Stimulated activated CD4-positive, alpha-beta T cell treated with anti-CD3 and anti-CD28 coated beads, Interleukin-4, amount 100 ng/mL, for 1 hour (primary cell): ENCODE measurements around the gene TOR1B.

ENCODE experiments used
- DNase-seq: peaks from one replicate; pipeline ENCODE4 v3.0.0-alpha.2; 2020

Gene TOR1B

DNA sequence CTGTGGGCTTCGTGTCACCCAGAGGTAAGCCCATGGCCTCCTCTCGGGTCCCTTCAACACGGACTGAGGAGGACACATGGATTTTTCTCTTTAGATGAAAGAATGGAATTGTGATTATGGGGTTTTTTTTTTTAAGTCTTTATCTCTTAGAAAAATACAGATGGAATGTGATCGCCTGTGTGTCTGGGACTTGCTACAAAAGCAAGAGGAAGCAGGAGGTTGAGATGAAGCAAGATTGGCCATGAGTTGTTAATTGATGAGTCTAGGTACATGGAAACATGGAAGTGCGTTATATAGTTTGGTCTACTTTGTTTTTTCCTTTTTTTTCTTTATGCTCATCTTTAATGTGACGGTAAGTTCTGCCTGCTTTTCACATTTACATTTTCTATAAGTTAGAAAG, 46.9 kb downstream of the TOR1B start:
- no peak for DNase-seq

DNA sequence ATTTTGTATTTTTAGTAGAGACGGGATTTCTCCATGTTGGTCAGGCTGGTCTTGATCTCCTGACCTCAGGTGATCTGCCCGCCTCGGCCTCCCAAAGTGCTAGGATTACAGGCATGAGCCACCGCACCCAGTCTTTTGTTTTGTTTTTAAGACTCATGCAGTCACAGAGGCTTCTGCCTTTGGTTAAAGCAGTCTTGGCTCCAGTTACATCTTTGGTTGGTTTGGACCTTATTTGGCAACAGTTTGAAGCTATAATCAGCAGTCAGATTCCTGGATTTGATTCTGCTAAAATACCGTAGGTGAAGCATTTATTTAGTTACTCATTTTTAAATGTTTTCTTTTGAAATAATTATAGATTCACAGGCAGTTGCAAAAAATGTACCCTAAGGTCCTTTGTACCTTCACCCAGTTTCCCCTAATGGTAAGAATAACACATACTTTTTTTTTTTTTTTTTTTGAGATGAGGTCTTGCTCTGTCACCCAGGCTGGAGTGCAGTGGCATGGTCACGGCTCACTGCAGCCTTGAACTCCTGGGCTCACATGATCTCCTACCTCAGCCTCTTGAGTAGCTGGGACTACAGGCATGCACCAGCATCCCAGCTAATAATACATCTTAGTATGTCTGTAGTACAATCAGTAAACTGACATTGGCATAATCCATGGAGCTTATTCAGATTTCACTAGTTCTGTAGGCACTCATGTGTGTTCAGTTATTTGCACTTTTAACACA, 48.0 kb downstream of the TOR1B start:
- DNase-seq = no peak

DNA sequence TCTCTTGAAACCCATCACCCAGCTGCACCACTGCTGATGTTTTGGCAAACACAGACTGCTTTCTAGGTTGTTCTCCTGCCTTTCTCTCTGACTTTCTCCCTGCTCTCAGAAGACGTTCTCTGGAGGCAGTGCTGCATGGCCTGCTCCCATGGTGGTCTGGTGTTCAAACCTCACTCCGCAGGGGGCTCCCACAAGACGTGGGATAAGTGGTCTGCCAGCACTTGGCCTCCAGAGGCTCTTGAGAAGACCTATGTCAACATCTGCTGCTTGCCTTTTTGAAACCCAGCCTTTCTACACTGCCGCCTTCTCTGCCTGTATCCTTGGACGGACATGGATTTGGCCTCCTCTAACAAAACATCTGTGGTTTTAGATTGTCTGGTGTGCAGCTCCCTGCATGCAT, 48.8 kb downstream of the TOR1B start:
- DNase-seq = no peak

DNA sequence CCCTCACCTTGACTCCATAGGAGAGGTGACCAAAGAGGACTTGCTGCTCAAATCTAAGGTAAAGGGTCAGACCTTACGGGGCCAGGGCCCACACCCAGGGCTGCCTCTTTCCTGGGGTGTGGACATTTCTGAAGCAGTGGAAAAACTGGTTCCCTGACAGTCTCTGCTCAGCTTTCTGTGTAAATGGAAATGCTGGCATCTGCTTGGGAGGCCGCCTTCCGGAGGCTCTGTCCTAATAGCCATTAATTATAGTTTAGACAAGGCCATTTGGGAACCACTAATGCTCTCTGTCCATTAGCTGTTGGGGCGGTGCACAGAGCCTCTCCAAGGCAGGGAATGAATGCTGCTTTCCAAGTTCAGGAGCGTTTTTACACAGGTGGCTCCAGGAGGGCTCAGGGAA, 49.6 kb downstream of the TOR1B start:
- no peak for DNase-seq

DNA sequence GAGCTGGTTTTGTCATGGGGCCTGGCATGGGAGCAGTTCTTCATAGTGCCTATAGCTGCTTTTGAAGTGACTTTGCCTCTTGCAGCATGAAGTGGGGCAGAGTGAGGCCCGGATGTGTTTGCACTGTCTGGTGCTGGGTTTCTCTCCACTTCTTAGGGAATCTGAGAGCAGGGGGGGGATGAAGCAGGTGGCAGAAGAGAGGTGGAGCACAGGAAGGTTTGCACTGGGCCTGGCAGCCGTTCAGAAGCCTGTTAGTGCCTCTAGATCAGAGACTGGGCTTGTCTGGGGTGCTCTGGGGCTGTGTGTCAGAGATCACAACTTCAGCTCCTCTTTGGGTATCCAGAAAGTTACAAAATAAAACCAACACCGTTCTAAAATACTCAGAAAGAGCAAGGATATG, 50.6 kb downstream of the TOR1B start:
- DNase-seq = no peak

DNA sequence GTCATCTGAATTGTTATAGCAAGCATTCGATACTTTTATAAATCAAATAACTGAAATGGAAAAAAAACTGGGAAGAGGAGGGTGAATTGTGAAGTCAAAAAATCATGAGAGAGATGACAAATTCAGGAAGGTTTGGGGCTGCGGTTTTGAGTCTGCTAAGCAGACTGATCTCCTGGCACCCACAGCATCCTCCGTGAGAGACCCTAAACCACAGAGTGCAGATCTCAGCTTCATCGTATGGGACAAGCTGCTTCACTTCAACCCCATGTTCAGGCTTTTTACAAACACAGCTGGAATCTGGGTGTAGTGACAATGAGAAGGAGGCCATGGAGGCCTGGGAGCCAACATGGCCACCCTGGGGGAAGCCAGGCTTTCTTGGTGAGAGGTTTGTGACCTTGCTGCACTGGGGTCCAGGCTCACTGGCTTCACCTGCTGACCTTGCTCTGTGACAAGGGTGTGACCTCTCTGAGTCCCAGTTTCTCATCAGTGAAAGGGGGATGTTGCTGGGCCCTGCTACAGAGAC, 51.7 kb downstream of the TOR1B start:
- DNase-seq = no peak

DNA sequence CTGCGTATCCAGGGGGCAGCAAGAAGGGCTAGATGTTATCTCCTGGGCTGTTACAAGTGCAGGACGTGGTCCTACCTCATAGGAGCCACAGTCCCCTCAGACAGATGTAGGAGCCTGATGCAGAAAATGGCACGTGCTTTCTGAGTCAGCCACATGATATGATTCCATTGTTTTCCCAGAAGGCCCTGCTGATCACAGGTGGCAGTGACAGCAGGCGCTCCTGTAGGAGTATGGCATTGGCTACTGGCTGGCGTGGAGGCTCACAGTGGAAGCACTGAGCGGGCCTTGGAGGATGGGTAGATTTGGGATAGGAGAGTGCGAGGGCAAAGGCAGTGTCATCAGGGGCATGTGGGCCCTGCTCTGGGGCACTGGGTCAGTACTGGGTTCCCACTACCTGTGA, 54.2 kb downstream of the TOR1B start:
- DNase-seq = no peak

DNA sequence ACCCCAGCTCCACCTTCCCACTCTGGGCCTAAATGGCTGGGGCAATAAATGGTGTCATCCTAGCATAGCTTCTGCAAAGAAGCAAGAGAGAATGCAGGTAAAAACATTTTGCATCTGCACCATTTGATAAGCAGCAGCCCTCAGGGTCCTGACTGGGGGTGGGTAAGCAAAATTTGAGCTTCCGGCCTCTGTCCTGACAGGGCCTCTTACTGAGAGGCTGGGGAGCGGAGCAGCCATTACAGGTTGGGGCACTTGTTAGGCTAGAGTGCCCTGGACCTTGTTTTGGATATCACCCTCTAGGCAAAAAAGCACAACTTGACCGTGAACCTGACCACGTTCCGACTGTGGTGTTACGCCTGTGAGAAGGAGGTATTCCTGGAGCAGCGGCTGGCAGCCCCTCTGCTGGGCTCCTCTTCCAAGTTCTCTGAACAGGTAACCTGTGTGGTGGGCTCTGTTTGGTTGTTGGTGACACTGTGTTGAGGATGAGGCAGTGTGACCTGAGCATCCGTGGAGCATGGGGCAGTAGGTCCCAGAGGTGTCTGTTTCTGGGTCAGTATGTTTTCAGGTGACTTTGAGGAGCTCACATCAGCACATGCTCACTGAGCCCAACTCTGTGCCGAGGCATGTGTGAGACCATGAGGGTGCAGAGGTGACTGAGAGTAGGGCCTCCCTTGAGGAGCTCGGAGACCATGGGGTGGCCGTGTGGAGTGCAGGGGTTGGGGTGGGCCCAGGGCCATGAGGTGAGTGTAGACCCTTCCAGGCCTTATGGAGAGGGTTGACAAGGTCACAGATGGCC, 55.4 kb downstream of the TOR1B start:
- no peak for DNase-seq
